Caki2 (cell line): Measurements from ENCODE around the gene NACC1. TPM values are rescaled to one million over a fixed set of nuclear protein-coding genes. Genes with fewer than 3 reads are reported as not detected.
"Not testable (repeated sequence)": the region's sequence is repeated elsewhere in the genome, so short reads cannot be mapped to it uniquely, and the experiment has no call there.

ENCODE experiments used
- DNase-seq: peaks from one replicate; pipeline ENCODE4 v3.0.0-alpha.2; 2015; ENCODE audit warnings: low read depth
- in situ Hi-C: cut with HindIII; loops from 2 replicates; pipeline ENCODE4 v1.10.0; 2016; ENCODE audit warnings: low sequenced_read_pairs, low pct_unique_long_range_greater_than_20kb, mixed read lengths
- total RNA-seq: library from RNA; depleted of rRNA; stranded (reverse); fragments of >200 nt; shearing (Covaris generic); gene quantifications from 2 replicates; pipeline ENCODE4 v1.2.3, GENCODE V29; 2014; ENCODE audit warnings: low replicate concordance; rRNA removed

Gene NACC1
- total RNA-seq, 1 experiment from 2014 or later, result 59.3 TPM

- peak; percentile 97 for DNase-seq
Measured at GRCh38 chr19:13172346-13173138, 54.5 kb downstream of the NACC1 start.

GRCh38 chr19:13173139-13173737 is 55.2 kb downstream of the NACC1 start:
- peak; percentile 54 for DNase-seq
- in situ Hi-C loops, result no loop called here

More at GRCh38 chr19:13172346-13173138, 54.5 kb downstream of the NACC1 start:
- in situ Hi-C loops, result no loop called here

GRCh38 chr19:13176345-13176744 is 58.3 kb downstream of the NACC1 start:
- in situ Hi-C loops, result no loop called here

GRCh38 chr19:13177584-13177983 is 59.5 kb downstream of the NACC1 start:
- in situ Hi-C loops, DNase-seq: not testable (repeated sequence)

More at GRCh38 chr19:13176345-13176744, 58.3 kb downstream of the NACC1 start:
- peak; percentile 56 for DNase-seq

GRCh38 chr19:13178291-13178690 is 60.2 kb downstream of the NACC1 start:
- in situ Hi-C loops, DNase-seq: not testable (repeated sequence)

GRCh38 chr19:13181747-13182388 is 63.8 kb downstream of the NACC1 start:
- in situ Hi-C loops, result no loop called here
- no peak for DNase-seq

GRCh38 chr19:13184926-13185325 is 66.9 kb downstream of the NACC1 start:
- DNase-seq, in situ Hi-C loops: not testable (repeated sequence)

- in situ Hi-C loops, DNase-seq: not testable (repeated sequence)
Measured at GRCh38 chr19:13185763-13186657, 67.9 kb downstream of the NACC1 start.

- DNase-seq, in situ Hi-C loops: not testable (repeated sequence)
Measured at GRCh38 chr19:13186688-13187087, 68.6 kb downstream of the NACC1 start.

GRCh38 chr19:13187419-13187818 is 69.4 kb downstream of the NACC1 start:
- in situ Hi-C loops, result no loop called here
- no peak for DNase-seq

GRCh38 chr19:13189600-13189999 is 71.5 kb downstream of the NACC1 start:
- DNase-seq, result no peak
- in situ Hi-C loops, result no loop called here

Other genes starting within 250 kb of the NACC1 start
- 68.6 and 83.9 TPM in 2 replicates for gene DNASE2, start 236.8 kb upstream of the NACC1 start, total RNA-seq
- gene KLF1, start 231.1 kb upstream of the NACC1 start, total RNA-seq, result 3.5 TPM in 1 of 2 replicates, not detected in the other
- 38.0 and 66.1 TPM in 2 replicates for gene GCDH, start 227.1 kb upstream of the NACC1 start, total RNA-seq
- gene SYCE2, start 199.0 kb upstream of the NACC1 start, total RNA-seq, result 4.0 TPM in 2 replicates
- 100 and 120 TPM in 2 replicates for gene FARSA, start 184.6 kb upstream of the NACC1 start, total RNA-seq
- 846 and 992 TPM in 2 replicates for gene CALR, start 179.7 kb upstream of the NACC1 start, total RNA-seq
- 211 and 217 TPM in 2 replicates for gene RAD23A, start 172.4 kb upstream of the NACC1 start, total RNA-seq
- gene GADD45GIP1, start 161.0 kb upstream of the NACC1 start, total RNA-seq, result 102 and 117 TPM in 2 replicates
- gene DAND5, start 148.7 kb upstream of the NACC1 start, total RNA-seq, result not detected in 2 replicates
- gene NFIX, start 122.8 kb upstream of the NACC1 start, total RNA-seq, result 1.2 and 4.5 TPM in 2 replicates
- gene LYL1, start 15.4 kb upstream of the NACC1 start, total RNA-seq, result not detected in 2 replicates
- gene TRMT1, start 1.5 kb upstream of the NACC1 start, total RNA-seq, result 107 and 166 TPM in 2 replicates
- gene STX10, start 32.1 kb downstream of the NACC1 start, total RNA-seq, result 172 and 177 TPM in 2 replicates
- 29.3 and 37.1 TPM in 2 replicates for gene IER2, start 32.1 kb downstream of the NACC1 start, total RNA-seq